HG02938 (cell line): ENCODE data around the gene EEF2K.

Experiments used
- ATAC-seq: cut with Tn5 transposase; IDR thresholded peaks from one replicate; pipeline ENCODE4 v1.9.1; 2021; ENCODE audit warnings: mild to moderate bottlenecking, moderate library complexity; ENCODE audit not compliant: unreplicated experiment

The EEF2K gene

GRCh38 chr16:22314661-22315626, 108.9 kb downstream of the EEF2K start:
- ATAC-seq, result no peak

- no peak for ATAC-seq
Observed at GRCh38 chr16:22315979-22316378, 109.9 kb downstream of the EEF2K start.

GRCh38 chr16:22316411-22316811, 110.3 kb downstream of the EEF2K start:
- no peak for ATAC-seq

GRCh38 chr16:22317001-22317530, 111.0 kb downstream of the EEF2K start:
- ATAC-seq, result no peak

- ATAC-seq, result no peak
Observed at GRCh38 chr16:22317625-22318024, 111.5 kb downstream of the EEF2K start.

- ATAC-seq, result no peak
Observed at GRCh38 chr16:22318690-22319358, 112.7 kb downstream of the EEF2K start.

- ATAC-seq, result no peak
Observed at GRCh38 chr16:22320572-22321339, 114.7 kb downstream of the EEF2K start.

- no peak for ATAC-seq
Observed at GRCh38 chr16:22321340-22322001, 115.4 kb downstream of the EEF2K start.

GRCh38 chr16:22322021-22322471, 116.0 kb downstream of the EEF2K start:
- no peak for ATAC-seq

GRCh38 chr16:22322741-22323140, 116.7 kb downstream of the EEF2K start:
- ATAC-seq, result no peak

- ATAC-seq, result no peak
Observed at GRCh38 chr16:22323173-22323958, 117.3 kb downstream of the EEF2K start.

- ATAC-seq, result no peak
Observed at GRCh38 chr16:22323959-22324786, 118.1 kb downstream of the EEF2K start.

GRCh38 chr16:22324787-22325597, 118.9 kb downstream of the EEF2K start:
- no peak for ATAC-seq

- ATAC-seq, result no peak
Observed at GRCh38 chr16:22325598-22326368, 119.7 kb downstream of the EEF2K start.

GRCh38 chr16:22326369-22326652, 120.2 kb downstream of the EEF2K start:
- no peak for ATAC-seq

GRCh38 chr16:22326771-22327445, 120.8 kb downstream of the EEF2K start:
- no peak for ATAC-seq

GRCh38 chr16:22327446-22327775, 121.3 kb downstream of the EEF2K start:
- ATAC-seq, result no peak
